ENCODE results near the gene CAMTA1.

CAMTA1 gene

DNA sequence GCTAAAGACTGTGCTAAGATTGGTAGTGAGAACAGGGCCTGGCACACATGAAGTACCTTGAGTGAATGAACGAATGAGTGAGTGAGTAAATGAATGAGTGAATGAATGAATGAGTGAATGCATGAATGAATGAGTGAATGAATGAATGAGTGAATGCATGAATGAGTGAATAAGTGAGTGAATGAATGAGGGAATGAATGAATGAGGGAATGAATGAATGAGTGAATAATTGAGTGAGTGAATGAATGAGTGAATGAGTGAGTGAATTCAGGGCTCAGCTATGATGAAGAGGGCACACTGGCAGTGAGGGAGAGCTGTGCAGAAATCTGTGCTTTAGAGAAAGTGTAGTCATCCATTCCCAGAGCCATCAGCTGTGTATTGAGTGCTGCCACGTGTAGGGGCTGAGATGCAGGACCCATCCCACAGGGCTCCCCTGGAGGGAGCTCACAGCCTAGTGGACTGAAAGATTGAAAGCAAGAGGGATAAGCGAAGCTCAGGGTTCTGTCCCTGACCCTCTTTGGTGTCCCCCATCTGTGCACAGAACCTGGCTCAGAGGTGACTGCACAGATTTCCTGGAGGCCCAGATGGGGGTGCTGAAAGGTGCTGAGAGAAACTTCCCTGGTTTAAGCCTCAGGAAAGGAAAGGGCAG, 767.9 kb downstream of the CAMTA1 start:
- no peak for DNase-seq (ENCODE audit: low read depth in 2 of 2)

DNA sequence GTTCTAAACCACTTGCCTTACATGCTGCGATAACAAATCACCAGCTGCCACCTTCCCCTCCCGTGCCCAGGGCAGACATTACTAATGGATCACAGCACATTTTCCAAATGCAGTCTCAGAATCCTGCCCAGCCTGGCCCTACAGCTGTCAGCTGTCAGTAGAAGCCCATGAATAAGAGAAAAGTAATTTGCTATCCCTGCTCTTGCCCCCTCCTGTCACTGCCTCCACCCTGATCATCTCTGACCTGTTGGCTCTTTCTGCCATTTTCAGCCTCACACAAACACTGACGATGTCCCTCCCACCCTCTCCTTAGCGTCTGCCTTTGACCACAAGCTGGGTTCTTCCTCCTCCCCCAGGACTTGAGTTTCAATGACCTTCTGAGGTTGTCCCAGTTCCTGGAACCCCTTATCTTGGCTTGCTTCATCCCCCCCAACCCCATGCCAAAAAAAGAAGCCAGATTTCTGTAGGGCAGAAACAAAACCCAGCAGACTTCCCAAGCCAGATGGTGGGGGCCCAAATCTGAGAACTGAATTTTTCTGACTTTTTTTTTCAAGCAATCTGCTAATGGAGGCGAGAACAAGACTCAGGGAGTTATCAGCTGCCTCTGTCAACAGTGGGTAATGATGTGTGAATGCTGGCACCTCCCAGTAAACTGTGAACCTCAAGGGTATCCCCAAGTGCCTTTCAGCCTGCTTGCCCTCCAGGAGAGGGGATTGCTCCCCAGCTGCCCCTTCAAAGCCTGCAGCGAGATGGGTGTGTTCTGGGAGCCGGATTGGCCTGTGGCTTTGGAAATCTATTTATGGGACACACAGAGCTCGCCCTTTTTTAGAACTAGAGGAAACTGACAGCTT, 769.4 kb downstream of the CAMTA1 start:
- DNase-seq (ENCODE audit: low read depth in 2 of 2): no peak

DNA sequence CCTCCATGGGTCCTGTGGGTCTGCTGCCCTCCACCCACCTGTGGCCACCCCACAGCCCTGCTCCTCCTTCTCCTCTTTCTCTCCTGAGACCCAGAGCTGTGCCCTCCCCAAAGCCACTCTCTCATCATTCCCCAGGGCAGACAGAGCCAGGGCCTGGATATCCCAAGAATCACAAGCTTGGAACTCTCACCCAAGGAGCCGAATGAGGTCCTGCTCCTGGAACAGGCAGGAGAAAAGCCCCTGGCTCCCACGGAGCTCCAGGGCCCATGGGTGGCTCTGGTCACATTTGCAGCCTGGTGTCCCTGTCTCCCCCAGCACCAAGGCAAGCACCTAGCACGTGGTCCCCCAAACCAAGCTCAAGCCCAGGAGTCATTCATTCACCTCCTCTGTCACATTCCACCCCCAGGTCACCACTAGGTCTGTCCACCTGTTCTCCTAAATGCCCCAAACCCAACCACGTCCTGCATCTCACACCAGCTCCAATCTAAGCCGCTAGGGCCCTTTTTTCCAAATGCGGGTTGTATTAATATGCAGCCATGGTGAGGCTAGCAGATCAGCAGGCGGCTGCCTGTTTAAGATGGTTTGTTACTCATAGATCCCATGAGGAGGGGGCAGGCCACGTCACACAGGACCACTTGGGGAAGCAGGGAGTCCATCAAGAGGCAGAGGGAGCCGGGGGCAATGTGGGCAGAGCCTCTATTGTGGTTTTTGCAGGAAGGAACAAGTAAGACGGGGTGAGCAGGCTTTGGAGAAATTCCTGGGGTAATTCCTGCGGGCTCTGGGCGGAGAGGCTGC, 770.3 kb downstream of the CAMTA1 start:
- no peak for DNase-seq (ENCODE audit: low read depth in 2 of 2)

DNA sequence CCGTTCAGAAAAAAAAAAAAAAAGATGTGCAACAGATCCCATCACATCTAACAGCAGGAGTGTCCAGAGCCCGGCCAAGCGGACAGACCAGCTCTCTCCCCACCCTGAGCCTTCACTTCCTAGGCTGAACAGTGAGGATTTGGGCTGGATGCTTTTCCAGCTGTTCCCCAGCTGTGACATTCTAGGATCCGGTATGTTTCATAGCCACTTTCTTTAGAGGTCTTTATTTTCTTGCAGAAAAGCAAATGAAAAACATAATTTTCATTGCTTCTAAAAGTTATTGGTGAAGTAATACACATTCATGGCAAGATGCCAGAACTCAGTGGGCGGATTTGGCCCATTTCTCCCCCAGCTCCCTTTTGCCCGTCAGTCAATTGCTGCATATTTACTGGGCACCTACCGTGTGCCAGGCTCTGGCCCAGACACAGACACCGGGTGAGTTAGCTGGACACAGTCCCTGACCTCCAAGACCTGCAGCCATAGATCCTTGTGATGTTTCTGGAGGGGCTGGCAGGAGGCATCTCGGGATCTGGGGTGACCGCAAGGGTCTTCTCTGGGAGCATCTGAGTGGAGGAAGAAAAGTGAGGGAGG, 772.1 kb downstream of the CAMTA1 start:
- no peak for DNase-seq (ENCODE audit: low read depth in 2 of 2)

DNA sequence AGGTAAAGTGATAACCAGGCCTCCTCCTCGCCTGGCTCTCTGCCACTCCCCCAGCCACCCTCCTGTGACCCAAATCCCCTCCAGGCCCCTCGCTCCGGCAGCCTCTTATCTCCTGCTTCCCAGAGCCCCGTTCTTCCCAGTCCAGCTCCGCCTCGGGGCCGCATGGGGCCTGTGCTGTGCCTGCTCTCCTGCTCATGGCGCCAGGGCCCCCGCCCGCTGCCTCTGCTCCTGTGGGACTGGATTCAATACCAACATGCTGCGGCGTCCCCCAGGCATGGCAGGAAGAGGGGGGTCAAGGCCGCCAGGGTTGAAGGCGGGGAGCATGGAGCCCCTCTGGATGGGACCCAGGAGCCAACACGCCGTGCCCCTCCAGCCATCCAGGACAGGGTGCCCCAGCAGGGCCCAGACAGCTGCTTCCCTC, 772.8 kb downstream of the CAMTA1 start:
- no peak for DNase-seq (ENCODE audit: low read depth in 2 of 2)

DNA sequence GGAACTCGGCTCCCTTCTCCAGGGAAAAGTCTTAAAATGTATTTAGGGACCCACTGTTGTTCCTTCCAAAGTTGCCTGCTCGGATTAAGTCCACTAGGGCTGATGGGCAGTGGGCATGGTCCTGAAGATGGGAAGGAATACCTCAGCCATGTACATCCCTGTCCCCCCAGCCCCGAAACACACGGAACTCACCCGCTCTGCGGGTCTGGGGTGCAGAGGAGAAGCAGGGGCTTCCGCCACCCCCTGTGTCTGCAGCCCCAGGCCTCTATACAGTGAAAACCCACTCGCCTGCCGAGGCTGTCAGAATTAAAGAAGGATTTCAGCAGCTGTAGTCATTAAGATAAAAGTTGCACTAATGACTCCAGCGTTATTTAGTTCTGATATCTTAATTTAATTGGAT, 773.2 kb downstream of the CAMTA1 start:
- no peak for DNase-seq (ENCODE audit: low read depth in 2 of 2)

DNA sequence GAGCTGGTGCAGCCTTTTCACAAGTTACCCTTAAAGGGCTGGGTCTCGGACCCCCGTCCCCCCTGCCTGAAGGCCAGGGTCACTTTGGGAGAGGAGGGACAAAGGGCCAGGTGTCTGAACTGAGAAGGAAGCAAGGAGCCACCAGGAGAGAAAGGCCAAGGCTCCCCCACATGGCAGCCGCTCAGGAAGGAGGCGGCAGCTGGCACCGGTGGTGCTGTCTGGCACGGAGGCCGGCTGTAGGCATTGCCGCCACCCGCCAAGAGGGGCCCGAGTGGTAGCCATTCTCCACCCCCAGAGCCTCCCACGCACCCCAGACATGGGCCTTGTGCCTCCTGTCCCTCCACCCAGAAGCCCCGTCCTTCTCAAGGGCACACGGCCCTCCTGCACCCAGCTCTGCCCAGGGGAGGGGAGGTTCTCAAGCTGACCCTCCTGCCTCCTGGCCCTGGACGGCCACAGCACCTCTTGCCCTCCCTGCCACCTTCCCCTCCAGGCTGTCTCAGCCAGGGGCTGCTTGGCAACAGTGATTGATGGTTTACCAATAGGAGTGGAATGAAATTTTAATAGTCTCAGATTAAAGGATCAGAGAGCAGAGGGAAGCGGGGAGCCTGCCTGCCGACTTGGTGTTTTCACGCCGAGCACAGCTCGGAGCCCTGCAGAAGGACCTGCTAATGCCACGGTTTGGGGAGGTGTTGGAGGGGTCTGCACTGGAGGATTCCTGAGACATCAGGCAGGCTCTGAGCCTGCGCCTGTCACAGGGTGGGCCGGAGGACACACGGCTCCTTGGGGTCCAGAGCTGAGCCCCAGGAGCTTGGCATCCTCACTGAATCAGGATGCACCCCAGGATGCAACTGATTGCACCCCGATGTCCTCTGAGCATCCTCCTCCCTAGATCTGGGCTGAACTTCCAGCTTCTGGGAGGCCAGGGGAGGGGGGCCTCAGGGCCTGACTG, 773.9 kb downstream of the CAMTA1 start:
- no peak for DNase-seq (ENCODE audit: low read depth in 2 of 2)

DNA sequence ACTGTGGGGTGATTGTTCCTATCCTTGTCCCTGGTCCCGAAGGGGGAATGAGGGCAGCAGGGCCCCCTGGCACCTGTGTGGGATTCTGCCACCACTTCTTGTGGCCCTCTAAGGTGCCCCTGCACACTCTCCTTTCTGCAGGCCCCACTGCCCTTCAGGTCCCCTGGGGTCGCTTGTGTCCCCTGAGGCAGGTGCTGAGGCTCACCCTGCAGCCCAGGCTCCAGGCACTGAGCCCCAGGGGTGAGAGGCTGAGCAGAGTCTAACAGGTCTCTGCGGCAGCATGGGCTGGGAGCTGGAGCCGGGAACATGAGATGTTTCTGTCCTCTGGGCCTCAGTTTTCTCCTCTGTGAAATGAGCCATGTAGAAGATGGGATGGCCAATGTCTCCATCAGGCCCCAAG, 774.9 kb downstream of the CAMTA1 start:
- DNase-seq (ENCODE audit: low read depth in 2 of 2): no peak

DNA sequence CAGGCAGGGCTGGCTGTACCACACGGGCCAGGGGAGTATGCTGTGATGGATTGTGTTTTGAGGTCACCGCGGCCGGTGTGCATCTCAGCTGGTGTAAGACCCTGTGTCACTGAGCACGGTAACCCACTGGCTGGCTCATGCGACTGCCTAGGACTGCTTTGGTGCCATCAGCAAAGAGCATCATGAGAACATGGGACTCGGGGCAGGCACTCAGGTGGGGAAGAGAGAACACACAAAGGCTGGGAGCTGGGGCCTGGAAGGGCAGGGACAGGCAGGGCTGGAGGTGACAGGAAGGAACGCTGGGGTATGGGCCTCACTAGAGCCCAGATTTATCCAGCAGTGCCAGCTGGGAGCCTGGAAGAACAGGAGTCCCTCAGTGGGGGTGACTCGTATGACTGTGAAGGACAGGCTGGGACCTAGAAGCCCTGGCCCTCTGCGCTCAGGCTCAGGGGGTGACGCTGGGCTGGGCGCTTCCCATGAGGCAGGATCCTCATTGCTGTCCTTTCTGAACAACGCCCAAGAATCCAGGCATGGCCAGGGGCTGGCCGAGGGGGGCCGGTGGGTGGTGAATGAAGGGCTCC, 775.4 kb downstream of the CAMTA1 start:
- DNase-seq (ENCODE audit: low read depth in 2 of 2): no peak

DNA sequence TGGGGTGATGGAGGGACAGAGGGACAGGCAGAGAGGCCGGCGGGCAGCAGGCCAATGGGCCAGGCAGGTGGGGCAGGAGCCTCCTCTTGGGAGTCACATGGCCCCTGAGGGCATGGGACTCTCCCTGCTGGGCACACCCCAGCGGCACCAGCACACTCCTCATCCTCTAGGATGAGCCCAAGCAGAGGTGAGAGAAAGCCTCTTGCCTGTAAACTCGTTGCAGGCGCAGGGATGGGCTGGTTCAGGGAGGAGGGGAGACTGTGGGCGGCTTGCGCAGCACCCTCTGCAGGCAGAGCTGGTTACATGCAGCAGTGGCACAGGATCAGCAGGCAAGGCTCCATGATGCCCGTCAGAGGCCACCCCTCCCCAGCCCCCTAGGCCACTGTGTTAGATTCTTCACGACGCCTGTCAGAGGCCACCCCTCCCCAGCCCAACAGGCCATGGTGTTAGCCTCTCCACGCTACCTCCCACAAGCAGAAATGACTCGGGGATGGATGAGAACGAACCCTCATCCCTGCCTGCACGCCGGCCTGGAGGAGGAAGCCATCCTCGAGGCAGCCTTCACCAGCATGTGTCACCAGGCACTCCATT, 776.2 kb downstream of the CAMTA1 start:
- no peak for DNase-seq (ENCODE audit: low read depth in 2 of 2)

DNA sequence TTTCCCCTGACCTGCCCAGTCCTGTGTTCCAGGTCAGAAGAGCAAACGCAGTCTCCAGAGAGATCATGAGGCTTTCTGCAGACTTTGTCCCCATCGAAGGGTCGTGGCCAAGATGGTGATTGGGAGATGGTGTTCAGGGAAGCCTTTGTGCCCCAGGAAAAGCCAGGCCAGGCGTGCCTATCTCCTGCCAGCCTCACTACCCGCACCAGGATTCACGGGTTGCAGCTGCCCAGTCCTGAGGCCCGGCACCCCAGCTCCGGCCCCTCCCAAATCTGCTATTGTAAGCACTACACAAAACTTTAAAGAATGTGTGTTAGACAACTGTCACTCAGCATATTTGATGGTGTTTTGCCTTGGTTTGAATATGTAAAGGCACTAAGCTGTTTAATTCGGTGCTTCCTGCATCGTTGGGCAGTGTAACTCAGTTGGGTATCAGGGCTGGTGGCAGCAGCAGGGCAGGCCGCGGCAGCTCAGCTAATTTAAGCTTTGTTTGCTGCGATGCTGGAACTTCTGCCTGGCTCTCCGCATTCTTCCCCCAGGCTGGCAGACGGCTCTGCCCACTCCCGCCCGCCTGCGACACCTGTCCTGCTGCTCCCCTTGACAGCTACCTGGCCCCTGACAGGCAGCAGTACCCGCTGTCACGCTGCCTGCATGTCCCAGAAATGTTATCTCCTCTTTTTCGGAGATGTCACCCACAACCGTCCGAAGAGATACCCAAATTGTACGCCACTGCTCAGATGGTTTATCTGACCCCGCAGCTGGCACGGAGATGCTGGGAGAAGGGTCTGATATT, 776.9 kb downstream of the CAMTA1 start:
- DNase-seq (ENCODE audit: low read depth in 2 of 2): no peak

DNA sequence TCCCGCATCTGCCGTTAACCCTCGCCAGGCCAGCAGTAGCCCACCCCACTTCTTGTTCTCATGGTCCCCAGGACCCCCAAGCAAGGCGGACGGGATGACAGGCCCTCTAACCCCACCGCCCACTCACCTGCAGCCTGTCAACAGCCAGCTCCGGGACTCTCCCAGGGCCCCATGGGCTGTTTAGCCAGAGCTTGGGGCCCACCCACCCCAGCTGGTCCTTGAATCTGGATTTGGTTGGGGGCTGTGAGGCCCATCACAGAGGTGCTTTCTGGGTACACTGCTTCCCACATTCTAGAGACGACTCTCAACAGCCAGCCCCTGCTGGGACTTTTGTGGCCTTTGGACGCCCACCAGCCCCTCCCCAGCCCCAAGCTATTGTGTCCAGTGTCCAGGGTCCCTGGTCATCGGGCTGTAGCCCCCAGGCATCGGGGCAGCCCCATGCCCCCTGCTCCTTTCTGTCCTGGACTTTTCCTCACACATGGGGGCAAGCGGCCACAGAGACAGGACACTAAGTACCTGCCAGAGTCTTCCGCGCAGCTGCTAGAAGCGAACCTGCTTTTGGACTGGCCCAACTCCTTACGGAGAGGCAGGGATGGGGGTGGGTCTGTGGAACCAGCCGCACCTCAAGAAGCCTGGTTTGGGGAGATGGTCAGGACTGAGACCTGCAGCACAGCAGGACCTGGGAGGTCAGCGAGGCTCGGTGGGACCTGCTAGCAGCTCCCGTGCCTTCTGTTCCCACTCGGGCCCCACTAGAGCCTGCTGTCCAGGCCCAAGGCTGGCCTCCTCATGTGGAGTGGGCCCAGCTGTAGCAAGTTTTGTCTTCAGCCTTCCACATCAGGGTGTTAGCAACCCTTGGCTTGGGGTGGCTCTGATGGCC, 777.7 kb downstream of the CAMTA1 start:
- DNase-seq (ENCODE audit: low read depth in 2 of 2): no peak

DNA sequence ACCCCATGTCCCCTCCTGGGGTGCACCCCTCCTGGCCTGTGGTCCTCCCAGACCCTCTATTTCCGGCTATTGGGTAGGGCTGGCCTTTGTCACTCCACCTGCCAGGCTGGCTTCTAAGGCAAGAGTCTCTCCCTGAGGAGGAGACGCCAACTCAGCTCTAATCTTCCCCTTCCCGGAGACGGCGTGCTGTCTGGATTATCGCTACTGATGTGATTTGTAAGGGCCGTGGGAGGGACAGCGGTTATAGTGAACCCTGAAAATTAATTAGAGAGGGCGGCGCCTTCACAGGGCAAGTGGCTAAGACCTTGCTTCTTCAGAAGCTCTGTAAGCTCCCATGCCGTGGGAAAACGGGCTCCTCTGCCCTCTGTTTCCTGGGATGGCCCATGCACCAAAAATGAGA, 778.9 kb downstream of the CAMTA1 start:
- no peak for DNase-seq (ENCODE audit: low read depth in 2 of 2)

DNA sequence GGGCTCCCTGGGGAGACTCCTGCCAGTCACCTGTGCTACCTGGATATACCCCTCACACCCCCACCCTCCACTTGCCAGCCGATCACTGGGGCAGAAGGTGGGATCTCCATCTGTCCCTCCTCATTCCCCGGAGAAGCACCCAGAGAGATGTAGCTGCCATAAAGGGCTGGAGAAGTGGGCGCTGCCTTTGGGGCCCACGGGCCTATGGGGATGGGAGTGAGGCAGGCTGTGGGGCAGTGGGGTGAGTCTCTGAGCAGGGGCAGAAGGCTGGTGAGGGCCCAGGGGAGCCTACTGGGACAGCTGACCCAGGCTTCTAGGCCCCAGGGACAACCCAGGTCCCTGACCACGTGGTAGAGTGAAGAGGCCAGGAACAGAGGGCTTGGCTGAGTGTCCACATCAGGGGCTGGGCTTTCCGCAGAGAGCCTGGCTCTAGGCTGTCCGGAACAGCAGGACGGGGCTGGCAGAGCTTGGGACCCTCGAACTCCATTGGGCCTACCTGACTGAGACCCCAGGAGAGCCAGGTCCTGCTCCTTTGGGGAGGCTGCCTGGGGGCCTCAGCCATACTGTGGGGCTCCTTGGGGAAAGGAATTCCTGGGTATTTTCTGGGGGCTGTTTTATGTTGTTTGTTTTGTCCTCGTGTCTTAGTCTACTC, 780.0 kb downstream of the CAMTA1 start:
- DNase-seq (ENCODE audit: low read depth in 2 of 2): no peak

DNA sequence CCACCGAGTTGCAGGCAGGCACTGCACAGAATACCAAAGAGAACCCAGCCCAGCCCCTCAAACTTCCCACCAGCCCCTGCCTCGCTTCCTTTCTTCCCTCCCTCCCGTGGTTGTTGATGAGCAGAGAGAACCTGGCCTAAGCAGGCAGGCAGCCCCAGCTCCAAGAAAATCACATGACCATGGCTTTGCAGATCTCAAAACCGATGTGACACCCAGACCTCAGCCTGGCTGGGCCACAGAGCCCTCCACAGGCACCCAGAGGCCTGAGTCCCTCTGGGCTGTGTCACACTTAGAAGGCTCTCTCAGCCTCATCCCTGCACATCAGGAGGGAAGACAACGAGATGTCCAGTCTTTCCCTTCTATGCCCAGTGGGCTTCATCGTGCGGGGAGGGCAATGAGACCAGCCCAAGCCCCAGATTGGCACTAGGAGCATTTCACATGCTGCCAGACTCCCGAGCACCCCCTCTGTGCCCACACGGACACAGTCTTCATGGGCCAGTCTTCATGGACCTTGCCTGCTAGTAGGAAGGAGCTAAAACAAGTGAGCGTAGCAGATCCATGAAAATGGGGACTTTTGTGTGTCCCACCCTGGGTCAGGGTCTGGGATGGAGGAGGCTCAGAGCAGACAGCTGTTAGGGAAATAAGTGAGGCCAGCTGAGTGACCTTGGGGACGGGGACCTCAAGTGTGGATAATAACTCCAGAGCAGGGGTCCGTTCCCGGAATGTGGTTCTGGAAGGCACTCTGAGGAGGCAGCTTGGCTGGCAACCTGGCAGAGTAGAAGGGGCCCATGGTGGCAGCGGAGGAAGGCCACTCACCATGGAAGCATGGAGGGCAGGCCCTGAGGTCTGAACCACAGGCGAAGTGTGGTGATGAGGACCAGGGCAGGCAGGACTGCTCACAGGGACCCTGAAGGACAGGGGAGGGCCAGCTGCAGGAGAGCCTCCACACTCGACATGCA, 781.4 kb downstream of the CAMTA1 start:
- no peak for DNase-seq (ENCODE audit: low read depth in 2 of 2)

DNA sequence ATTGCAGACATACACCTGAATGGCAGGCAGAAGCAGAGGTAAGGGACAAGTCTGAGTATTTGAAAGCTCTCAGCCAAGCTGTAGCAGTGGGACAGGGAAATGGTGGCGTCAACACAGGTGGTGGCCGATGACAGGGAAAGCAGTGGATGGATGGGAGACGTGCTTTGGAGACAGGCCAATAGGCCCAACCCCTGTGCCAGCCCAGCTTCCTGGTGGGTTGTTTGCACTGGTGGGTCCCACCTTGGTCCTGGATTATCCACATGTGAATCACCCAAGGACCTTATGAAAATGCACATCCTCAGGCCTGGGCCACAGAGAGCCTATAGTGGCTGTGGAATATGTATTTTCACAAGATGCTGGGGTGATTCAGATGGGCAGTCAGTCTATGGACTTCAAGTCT, 782.1 kb downstream of the CAMTA1 start:
- no peak for DNase-seq (ENCODE audit: low read depth in 2 of 2)

DNA sequence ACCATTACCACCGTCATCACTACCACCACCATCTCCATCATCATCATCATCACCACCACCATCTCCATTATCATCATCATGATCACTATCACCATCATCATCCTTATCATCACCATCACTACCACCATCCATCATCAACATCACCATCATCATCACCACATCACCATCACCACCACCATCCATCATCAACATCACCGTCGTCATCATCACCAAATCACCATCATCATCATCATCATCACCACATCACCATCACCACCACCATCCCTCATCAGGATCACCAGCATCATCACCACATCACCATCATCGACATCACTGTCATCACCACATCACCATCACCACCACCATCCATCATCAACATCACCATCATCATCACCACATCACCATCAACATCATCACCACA, 782.8 kb downstream of the CAMTA1 start:
- DNase-seq (ENCODE audit: low read depth in 2 of 2): no peak
